HL-60 (cell line): ENCODE results near the gene ZC3H14.

Experiments
- CTCF ChIP-seq: IDR thresholded peaks from one replicate; pipeline ENCODE4 v1.5.1; 2011; ENCODE audit warnings: low read length, control low read depth, inconsistent platforms; ENCODE audit not compliant: insufficient read depth
- SPI1 ChIP-seq: IDR thresholded peaks from 2 replicates; pipeline ENCODE4 v1.6.1; 2012; ENCODE audit warnings: low read depth, mild to moderate bottlenecking, borderline replicate concordance

GRCh38 chr14:88533064-88533602, 29.7 kb upstream of the ZC3H14 start:
- TF ChIP-seq CTCF (no peak), SPI1 (no peak)
